Loucy (cell line): Measurements from ENCODE around the gene PAPPA2.

ENCODE experiments used
- EZH2phosphoT487 ChIP-seq: fragments of 200-600 bp; IDR thresholded peaks from 2 replicates; pipeline ENCODE4 v1.6.1; 2018; ENCODE audit warnings: antibody characterized with exemption, mild to moderate bottlenecking, moderate library complexity, borderline replicate concordance
- TF ChIP-seq, protein P1 (sequence below): fragments of 200-600 bp; sonication (generic); conservative IDR thresholded peaks from 2 replicates; pipeline ENCODE4 v1.5.1; 2014; ENCODE audit warnings: mild to moderate bottlenecking, antibody characterized with exemption, low read length

GRCh38 chr1:176774224-176774623 lies 311.2 kb downstream of the PAPPA2 start:
- TF ChIP-seq, protein P1, sequence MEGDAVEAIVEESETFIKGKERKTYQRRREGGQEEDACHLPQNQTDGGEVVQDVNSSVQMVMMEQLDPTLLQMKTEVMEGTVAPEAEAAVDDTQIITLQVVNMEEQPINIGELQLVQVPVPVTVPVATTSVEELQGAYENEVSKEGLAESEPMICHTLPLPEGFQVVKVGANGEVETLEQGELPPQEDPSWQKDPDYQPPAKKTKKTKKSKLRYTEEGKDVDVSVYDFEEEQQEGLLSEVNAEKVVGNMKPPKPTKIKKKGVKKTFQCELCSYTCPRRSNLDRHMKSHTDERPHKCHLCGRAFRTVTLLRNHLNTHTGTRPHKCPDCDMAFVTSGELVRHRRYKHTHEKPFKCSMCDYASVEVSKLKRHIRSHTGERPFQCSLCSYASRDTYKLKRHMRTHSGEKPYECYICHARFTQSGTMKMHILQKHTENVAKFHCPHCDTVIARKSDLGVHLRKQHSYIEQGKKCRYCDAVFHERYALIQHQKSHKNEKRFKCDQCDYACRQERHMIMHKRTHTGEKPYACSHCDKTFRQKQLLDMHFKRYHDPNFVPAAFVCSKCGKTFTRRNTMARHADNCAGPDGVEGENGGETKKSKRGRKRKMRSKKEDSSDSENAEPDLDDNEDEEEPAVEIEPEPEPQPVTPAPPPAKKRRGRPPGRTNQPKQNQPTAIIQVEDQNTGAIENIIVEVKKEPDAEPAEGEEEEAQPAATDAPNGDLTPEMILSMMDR = no peak
- no peak for TF ChIP-seq EZH2phosphoT487
